Astrocyte of the cerebellum (primary cell): ENCODE data around the gene MLST8.

Source experiments
- DNase-seq: peaks from one replicate; pipeline ENCODE4 v3.0.0-alpha.2; 2011; ENCODE audit warnings: low read depth
- H3K4me3 ChIP-seq: 2 replicates; pipeline ENCODE4 v1.5.1; 2011; ENCODE audit warnings: mild to moderate bottlenecking, low read depth, low read length, moderate library complexity
- in situ Hi-C: cut with HindIII; loops from 2 replicates; pipeline ENCODE4 v1.10.0; 2017; ENCODE audit warnings: low sequenced_read_pairs
- TF ChIP-seq, protein P1 (sequence below): IDR thresholded peaks from 2 replicates; pipeline ENCODE4 v1.5.1; 2012; ENCODE audit warnings: low read length, low read depth, moderate library complexity, mild to moderate bottlenecking; ENCODE audit errors: missing control alignments

MLST8 gene

DNA sequence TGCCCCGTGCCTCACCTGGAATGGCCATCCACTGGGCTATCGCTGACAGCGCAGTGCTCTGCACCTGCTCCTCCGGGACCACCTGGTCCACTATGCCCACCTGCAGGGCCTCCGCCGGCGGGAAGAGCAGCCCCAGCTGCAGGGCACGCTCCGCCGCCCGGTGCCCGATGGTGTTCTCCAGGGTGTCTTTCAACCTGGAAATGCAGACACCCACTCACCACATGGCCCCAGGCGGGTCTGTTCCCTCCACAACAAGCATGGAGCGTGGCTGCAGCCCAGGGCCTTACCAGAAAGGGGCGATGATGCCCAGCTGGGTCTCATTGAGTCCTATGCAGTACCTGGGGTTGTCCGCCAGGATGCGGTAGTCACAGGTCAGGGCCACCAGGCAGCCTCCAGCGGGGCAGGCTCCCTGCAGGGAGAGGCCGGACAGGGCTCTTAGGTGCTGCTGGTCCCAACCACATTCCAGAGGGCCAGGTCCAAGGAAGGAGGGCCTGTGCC, 37.8 kb downstream of the MLST8 start:
- no peak overlapping the region for H3K4me3 ChIP-seq
- TF ChIP-seq, protein P1, sequence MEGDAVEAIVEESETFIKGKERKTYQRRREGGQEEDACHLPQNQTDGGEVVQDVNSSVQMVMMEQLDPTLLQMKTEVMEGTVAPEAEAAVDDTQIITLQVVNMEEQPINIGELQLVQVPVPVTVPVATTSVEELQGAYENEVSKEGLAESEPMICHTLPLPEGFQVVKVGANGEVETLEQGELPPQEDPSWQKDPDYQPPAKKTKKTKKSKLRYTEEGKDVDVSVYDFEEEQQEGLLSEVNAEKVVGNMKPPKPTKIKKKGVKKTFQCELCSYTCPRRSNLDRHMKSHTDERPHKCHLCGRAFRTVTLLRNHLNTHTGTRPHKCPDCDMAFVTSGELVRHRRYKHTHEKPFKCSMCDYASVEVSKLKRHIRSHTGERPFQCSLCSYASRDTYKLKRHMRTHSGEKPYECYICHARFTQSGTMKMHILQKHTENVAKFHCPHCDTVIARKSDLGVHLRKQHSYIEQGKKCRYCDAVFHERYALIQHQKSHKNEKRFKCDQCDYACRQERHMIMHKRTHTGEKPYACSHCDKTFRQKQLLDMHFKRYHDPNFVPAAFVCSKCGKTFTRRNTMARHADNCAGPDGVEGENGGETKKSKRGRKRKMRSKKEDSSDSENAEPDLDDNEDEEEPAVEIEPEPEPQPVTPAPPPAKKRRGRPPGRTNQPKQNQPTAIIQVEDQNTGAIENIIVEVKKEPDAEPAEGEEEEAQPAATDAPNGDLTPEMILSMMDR: no peak
- no peak for DNase-seq
- in situ Hi-C loops: no loop called here

DNA sequence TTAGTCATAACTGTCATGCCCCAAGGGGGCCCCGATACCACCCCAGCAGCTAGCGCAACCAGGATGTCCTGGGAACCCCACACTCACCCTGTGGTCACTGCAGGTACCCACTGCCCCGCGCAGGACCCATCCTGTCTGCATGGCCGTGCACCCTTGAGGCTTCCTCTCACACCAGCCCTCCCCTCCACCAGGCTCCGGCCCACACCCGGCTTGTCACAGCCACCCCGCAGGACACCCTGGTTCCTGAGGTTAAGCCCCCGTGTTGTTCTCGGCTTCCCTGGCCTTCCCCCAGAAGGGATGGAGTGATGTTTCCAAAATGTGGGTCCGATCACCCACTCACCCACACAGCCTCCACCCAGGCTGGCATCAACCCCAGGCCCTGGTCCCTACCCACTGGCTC, 38.5 kb downstream of the MLST8 start:
- in situ Hi-C loops: no loop called here
- no peak for DNase-seq
- H3K4me3 ChIP-seq: no peak overlapping the region
- TF ChIP-seq, protein P1: no peak

DNA sequence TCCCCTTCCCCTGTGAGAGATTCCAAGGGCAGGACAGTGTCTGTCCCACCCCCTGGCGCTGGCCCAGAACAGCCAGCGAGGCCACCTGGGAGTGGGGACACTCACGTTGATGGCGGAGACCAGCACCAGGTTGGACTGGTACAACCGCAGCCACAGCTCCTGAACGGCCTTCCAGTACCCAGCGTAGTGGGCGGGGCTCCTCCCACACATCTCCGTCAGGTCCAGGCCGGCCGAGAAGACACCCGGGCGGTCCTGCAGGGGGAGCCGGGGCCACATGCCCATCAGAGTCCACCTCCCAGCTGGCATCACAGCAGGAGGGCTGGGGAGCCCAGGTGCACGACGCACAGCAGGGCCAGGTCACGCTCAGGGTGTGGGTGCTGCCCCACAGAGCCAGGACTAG, 39.0 kb downstream of the MLST8 start:
- H3K4me3 ChIP-seq: no peak overlapping the region
- in situ Hi-C loops: no loop called here
- DNase-seq: no peak
- TF ChIP-seq, protein P1: no peak

DNA sequence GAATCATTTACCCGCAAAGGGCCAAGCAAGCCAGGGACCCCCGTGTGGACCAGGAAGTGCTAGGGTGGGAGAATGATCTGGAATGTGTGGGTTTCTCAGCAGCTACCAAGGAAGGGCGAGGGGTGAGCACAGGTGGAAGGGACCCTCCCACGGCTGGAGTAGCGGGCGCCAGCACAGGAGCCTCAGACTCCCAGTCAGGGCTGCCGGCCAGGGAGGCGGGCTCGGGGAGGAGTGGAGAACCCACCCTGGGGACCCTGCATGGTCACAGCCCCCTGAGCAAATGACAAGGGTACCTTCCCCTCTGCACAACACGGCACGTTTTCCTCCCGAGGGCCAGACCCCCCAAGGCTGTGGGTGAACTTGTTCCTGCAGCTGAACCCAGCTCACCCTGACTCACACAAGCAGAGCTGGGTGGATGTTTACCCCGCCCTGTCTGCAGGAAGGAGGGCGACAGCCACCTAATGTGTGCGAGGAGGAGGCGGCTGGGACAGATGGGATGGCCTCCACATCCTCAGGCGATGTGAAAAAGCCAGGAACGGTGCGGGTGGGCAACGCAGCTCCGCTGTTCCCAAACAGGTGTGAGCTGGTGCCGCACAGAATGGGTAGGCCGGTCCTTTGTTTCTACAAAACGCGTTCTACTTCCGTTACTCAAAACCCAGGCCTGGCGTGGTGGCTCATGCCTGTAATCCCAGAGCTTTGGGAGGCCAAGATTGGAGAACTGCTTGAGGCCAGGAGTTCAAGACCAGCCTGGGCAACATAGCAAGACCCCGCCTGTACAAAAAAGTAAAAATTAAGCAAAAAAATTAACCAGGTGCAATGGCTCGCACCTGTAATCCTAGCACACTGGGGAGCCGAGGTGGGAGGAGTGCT, 39.9 kb downstream of the MLST8 start:
- TF ChIP-seq, protein P1: no peak
- DNase-seq: no peak
- no peak overlapping the region for H3K4me3 ChIP-seq
- in situ Hi-C loops: no loop called here

DNA sequence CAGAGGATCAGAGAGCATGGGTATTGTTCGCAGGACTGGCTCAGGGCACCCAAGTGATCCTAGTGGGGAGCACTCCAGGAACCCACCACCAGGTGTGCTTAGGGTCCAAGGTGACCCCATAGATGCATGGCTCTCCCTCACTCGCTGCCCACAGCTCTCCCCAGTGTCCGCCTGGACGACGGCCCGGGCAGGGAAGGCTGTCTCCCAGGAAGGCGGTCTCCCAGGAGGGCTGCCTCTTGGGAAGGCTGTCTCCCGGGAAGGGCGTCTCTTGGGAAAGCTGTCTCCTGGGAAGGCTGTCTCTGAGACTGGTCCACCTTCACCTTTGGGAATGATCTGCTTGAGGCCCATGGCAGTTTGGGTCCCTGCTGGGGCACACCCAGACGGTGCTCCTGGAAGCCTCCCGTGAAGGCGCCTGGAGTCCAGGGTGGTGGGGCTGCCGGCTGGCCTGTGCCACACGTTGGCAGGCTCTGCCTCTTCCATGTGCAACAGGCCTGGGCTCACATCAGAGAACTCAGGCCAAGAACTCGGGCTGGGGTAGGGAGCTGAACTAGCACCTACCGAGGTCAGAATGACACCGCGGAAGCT, 41.1 kb downstream of the MLST8 start:
- no peak overlapping the region for H3K4me3 ChIP-seq
- TF ChIP-seq, protein P1: no peak
- in situ Hi-C loops: no loop called here
- no peak for DNase-seq

DNA sequence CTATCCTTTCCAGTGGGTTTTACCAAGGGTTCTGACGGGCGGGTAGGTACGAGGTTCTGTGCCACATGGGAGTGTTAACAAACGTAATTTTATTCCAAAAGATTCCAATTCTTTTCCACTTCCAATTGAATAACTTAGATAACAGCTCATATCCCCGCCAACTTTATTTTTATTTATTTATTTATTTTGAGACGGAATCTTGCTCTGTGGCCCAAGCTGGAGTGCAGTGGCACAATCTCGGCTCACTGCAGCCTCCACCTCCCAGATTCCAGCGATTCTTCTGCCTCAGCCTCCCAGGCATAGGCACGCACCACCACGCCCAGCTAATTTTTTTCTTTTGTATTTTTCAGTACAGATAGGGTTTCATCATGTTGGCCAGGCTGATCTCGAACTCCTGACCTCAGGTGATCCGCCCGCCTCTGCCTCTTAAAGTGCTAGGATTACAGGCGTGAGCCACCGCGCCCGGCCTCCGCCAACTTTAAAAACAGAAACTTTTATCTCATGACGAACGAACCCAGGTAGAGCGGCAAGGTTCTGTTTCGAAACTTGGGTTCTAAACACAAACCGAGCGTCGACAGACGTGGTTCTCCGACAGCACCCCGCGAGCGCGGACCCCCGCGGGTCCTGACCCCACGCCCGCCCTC, 45.5 kb downstream of the MLST8 start:
- DNase-seq: no peak
- TF ChIP-seq, protein P1: no peak
- H3K4me3 ChIP-seq: peak overlapping the region; percentile 58
- in situ Hi-C loops: no loop called here
